ENCODE data around the gene SNX19. TPM values are rescaled to one million over a fixed set of nuclear protein-coding genes. Genes with fewer than 3 reads are reported as not detected.

Gene SNX19
- total RNA-seq, 1 experiment from 2014 or later = 79.3 TPM

GRCh38 chr11:130907229-130907628 is 9.1 kb downstream of the SNX19 start:
- H3K36me3 ChIP-seq (ENCODE audit: control insufficient read depth, insufficient read depth, low read length) = peaks cover 45% of the 10 kb centered on the region
- ChIA-PET CTCF (no interaction called here), POLR2A (no interaction called here)
- in situ Hi-C loops (cut with HindIII; ENCODE audit: low pct_unique_long_range_greater_than_20kb, low sequenced_read_pairs) = no loop called here
- DNase-seq (ENCODE audit: low read depth, low spot score) (no peak), ATAC-seq (no peak)
- H3K27me3 ChIP-seq (ENCODE audit: control insufficient read depth, insufficient read depth, low read length) = no peaks in the 10 kb centered on the region
- no peak for TF ChIP-seq POLR2AphosphoS5 (IDR thresholded peaks at IDR 0.05; ENCODE audit: low read depth, low read length)
- TF ChIP-seq REST (IDR thresholded peaks at IDR 0.05; ENCODE audit: insufficient read depth in 1 of 2, low read depth in 2 of 2, low read length in 1 of 2) = no peak
- TF ChIP-seq, protein P1, sequence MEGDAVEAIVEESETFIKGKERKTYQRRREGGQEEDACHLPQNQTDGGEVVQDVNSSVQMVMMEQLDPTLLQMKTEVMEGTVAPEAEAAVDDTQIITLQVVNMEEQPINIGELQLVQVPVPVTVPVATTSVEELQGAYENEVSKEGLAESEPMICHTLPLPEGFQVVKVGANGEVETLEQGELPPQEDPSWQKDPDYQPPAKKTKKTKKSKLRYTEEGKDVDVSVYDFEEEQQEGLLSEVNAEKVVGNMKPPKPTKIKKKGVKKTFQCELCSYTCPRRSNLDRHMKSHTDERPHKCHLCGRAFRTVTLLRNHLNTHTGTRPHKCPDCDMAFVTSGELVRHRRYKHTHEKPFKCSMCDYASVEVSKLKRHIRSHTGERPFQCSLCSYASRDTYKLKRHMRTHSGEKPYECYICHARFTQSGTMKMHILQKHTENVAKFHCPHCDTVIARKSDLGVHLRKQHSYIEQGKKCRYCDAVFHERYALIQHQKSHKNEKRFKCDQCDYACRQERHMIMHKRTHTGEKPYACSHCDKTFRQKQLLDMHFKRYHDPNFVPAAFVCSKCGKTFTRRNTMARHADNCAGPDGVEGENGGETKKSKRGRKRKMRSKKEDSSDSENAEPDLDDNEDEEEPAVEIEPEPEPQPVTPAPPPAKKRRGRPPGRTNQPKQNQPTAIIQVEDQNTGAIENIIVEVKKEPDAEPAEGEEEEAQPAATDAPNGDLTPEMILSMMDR (IDR thresholded peaks at IDR 0.05) = no peak
- TF ChIP-seq TCF7L2 (IDR thresholded peaks at IDR 0.05; ENCODE audit: low read depth, low read length) = no peak
- TF ChIP-seq SIN3A (IDR thresholded peaks at IDR 0.05; ENCODE audit: borderline replicate concordance, insufficient read depth, low read depth, low read length) = no peak
- H3K4me1 ChIP-seq (ENCODE audit: control insufficient read depth, insufficient read depth, low read length) = no peaks in the 10 kb centered on the region
- intact Hi-C loops (cut with micrococcal nuclease; ENCODE audit: unreplicated experiment) = no loop called here
- H3K9me3 ChIP-seq (ENCODE audit: control insufficient read depth, insufficient read depth, low read depth, low read length) = no peaks in the 10 kb centered on the region
- H3K27ac ChIP-seq (ENCODE audit: low read length) = no peak overlapping the region
- no TSS peak for BruUV-seq (replicated peaks)
- H3K4me3 ChIP-seq (ENCODE audit: low read depth in 2 of 2, low read length in 2 of 2) = no peak overlapping the region

- no TSS peak for BruUV-seq (replicated peaks)
- intact Hi-C loops (cut with micrococcal nuclease; ENCODE audit: unreplicated experiment) = no loop called here
- no peaks in the 10 kb centered on the region for H3K4me1 ChIP-seq (ENCODE audit: control insufficient read depth, insufficient read depth, low read length)
- POLR2A ChIA-PET = no interaction called here
- ATAC-seq (no peak), DNase-seq (ENCODE audit: low read depth, low spot score) (no peak)
- in situ Hi-C loops (cut with HindIII; ENCODE audit: low pct_unique_long_range_greater_than_20kb, low sequenced_read_pairs) = no loop called here
- TF ChIP-seq POLR2AphosphoS5 (IDR thresholded peaks at IDR 0.05; ENCODE audit: low read depth, low read length) (no peak), REST (IDR thresholded peaks at IDR 0.05; ENCODE audit: insufficient read depth in 1 of 2, low read depth in 2 of 2, low read length in 1 of 2) (no peak), TCF7L2 (IDR thresholded peaks at IDR 0.05; ENCODE audit: low read depth, low read length) (no peak), SIN3A (IDR thresholded peaks at IDR 0.05; ENCODE audit: borderline replicate concordance, insufficient read depth, low read depth, low read length) (no peak)
- TF ChIP-seq, protein P1 (IDR thresholded peaks at IDR 0.05) = no peak
- no peaks in the 10 kb centered on the region for H3K9me3 ChIP-seq (ENCODE audit: control insufficient read depth, insufficient read depth, low read depth, low read length)
- no peaks in the 10 kb centered on the region for H3K27me3 ChIP-seq (ENCODE audit: control insufficient read depth, insufficient read depth, low read length)
- H3K27ac ChIP-seq (ENCODE audit: low read length) = no peak overlapping the region
- CTCF ChIA-PET = interaction anchor here (0.9 kb wide), 1 partner anchor 472 kb away, joined by 3 read pairs; no protein-coding TSS in a partner anchor
- no peak overlapping the region for H3K4me3 ChIP-seq (ENCODE audit: low read depth in 2 of 2, low read length in 2 of 2)
- peaks cover 47% of the 10 kb centered on the region for H3K36me3 ChIP-seq (ENCODE audit: control insufficient read depth, insufficient read depth, low read length)
These were observed 9.7 kb downstream of the SNX19 start for GRCh38 chr11:130906616-130907015.

Measured in Panc1 (cell line).